Measurements from ENCODE around the gene TPI1. TPM values are rescaled to one million over a fixed set of nuclear protein-coding genes. Genes with fewer than 3 reads are reported as not detected.

TPI1 gene
- total and polyA plus RNA-seq, 10 donors, result 218 to 471 (median 294) TPM

DNA sequence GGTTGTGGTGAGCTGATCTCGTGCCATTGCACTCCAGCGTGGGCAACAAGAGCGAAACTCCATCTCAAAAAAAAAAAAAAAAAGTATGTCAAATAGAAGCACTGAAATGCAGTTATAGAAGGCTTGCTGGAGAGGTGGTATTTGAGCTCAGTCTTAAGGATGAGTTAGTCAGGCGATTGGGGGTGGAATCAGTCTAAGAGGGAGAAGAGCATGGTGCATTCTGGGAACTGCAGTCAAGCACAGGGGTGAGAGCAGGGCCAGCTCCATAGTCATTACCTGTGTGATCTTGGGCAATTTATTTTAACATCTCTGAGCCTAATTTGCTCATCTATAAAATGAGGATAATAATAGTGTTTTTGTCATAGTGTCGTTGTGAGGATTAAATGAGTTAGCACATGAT is 32.5 kb upstream of the TPI1 start:
- Histone ChIP-seq H3K27me3 (replicated peaks in 1 of 7) (peaks cover 0 to 7% (median 3%) of the 10 kb centered on the region in 7 donors), H3K36me3 (peaks cover 0 to 13% (median 0%) of the 10 kb centered on the region in 6 donors), H3K4me3 (no peak overlapping the region), H3K27ac (no peak overlapping the region), H3K4me1 (peaks cover 0 to 43% (median 23%) of the 10 kb centered on the region in 6 donors), H3K9me3 (no peaks in the 10 kb centered on the region)
- DNase-seq, result no peak
- intact Hi-C loops (cut with DNase I; ENCODE audit: low total_unique reads), result no loop called here
- TF ChIP-seq POLR2A (IDR thresholded peaks at IDR 0.05) (no peak), POLR2AphosphoS5 (IDR thresholded peaks at IDR 0.05) (no peak)
- TF ChIP-seq, protein P1, sequence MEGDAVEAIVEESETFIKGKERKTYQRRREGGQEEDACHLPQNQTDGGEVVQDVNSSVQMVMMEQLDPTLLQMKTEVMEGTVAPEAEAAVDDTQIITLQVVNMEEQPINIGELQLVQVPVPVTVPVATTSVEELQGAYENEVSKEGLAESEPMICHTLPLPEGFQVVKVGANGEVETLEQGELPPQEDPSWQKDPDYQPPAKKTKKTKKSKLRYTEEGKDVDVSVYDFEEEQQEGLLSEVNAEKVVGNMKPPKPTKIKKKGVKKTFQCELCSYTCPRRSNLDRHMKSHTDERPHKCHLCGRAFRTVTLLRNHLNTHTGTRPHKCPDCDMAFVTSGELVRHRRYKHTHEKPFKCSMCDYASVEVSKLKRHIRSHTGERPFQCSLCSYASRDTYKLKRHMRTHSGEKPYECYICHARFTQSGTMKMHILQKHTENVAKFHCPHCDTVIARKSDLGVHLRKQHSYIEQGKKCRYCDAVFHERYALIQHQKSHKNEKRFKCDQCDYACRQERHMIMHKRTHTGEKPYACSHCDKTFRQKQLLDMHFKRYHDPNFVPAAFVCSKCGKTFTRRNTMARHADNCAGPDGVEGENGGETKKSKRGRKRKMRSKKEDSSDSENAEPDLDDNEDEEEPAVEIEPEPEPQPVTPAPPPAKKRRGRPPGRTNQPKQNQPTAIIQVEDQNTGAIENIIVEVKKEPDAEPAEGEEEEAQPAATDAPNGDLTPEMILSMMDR (IDR thresholded peaks at IDR 0.05 in 8 of 11, conservative IDR thresholded peaks at IDR 0.05 in 3 of 11), result no peak
- 71 to 97% (median 80%) methylated on average over 5 of the region's 5 CpGs for WGBS, 5 donors

DNA sequence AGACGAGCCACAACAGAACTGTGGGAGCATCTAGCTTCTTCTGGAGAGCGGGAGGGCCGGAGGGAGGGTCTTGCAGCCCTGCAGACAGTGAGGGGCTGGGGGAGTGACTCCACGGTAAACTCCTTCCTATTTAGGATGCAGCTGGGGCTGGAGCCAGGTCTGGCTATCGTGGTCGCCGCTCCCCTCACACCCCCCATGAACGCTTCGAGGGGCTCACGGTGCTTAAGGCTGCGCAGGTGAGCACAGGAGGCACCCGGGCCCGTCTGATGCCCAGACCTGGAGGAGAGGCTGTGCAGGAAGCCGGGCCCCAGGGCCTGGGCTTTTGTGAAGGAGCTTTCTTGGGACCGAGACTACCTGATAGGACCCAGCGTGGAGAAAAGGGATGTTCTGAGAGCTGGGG is 30.5 kb upstream of the TPI1 start:
- Histone ChIP-seq H3K4me3 (no peak overlapping the region), H3K4me1 (peaks cover 0 to 29% (median 10%) of the 10 kb centered on the region in 6 donors), H3K36me3 (peaks cover 0 to 13% (median 0%) of the 10 kb centered on the region in 6 donors), H3K9me3 (no peaks in the 10 kb centered on the region), H3K27me3 (replicated peaks in 1 of 7) (no peaks in the 10 kb centered on the region), H3K27ac (no peak overlapping the region)
- intact Hi-C loops (cut with DNase I; ENCODE audit: low total_unique reads), result no loop called here
- no peak for DNase-seq
- 85 to 95% (median 89%) methylated on average over 10 to 16 of the region's 16 CpGs for WGBS, 5 donors
- TF ChIP-seq, protein P1 (IDR thresholded peaks at IDR 0.05 in 8 of 11, conservative IDR thresholded peaks at IDR 0.05 in 3 of 11), result no peak
- TF ChIP-seq POLR2AphosphoS5 (IDR thresholded peaks at IDR 0.05), result no peak
- TF ChIP-seq POLR2A (IDR thresholded peaks at IDR 0.05), result no peak

DNA sequence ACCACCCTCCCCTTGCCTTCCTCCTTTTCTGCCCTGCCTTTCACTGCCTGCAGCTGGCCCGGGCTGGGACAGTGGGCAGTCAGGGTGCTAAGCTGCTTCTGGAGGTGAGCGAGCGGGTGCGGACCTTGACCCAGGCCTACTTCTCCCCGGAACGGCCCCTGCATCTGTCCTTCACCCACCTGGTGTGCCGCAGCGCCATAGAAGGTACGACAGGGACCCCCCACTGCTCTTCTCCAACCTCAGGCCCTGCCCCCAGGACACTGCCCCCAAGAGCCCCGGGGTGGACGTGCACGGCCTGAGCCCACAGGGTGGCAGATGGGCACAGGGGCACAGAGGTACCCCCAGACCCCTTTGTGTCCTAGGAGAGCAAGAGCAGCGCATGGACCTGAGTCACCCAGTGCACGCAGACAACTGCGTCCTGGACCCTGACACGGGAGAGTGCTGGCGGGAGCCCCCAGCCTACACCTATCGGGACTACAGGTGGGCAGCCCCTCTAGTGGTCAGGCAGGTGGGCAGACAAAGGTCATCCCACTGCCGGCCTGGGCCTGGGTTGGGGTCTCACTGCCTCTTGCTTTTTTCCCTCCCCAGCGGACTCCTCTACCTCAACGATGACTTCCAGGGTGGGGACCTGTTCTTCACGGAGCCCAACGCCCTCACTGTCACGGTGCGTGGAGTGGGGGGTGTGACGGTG is 29.8 kb upstream of the TPI1 start:
- TF ChIP-seq, protein P1 (IDR thresholded peaks at IDR 0.05 in 8 of 11, conservative IDR thresholded peaks at IDR 0.05 in 3 of 11), result no peak
- TF ChIP-seq POLR2A (IDR thresholded peaks at IDR 0.05) (no peak), POLR2AphosphoS5 (IDR thresholded peaks at IDR 0.05) (no peak)
- Histone ChIP-seq H3K9me3 (no peaks in the 10 kb centered on the region), H3K27me3 (replicated peaks in 1 of 7) (no peaks in the 10 kb centered on the region), H3K36me3 (peaks cover 0 to 13% (median 0%) of the 10 kb centered on the region in 6 donors), H3K27ac (no peak overlapping the region), H3K4me3 (no peak overlapping the region), H3K4me1 (peaks cover 0 to 23% (median 7%) of the 10 kb centered on the region in 6 donors)
- WGBS, 5 donors, result 87 to 96% (median 92%) methylated on average over 24 to 26 of the region's 26 CpGs
- intact Hi-C loops (cut with DNase I; ENCODE audit: low total_unique reads), result no loop called here
- DNase-seq, result no peak

DNA sequence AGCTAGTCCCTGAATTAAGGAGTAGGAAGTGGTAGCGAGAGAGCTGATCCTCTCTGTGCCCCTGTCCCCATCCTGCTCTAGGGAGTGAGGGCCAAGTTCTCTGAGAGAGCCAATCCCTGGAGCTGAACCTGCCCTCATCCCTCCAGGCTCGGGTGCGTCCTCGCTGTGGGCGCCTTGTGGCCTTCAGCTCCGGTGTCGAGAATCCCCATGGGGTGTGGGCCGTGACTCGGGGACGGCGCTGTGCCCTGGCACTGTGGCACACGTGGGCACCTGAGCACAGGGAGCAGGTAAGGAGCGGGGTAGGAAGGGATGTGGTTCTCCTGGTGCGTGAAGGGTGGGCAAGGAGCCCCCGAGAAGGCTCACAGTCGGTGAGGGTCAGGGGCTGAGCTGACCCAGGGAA is 28.5 kb upstream of the TPI1 start:
- no peak overlapping the region for H3K4me3 ChIP-seq
- intact Hi-C loops (cut with DNase I; ENCODE audit: low total_unique reads), result no loop called here
- peaks cover 0 to 11% (median 0%) of the 10 kb centered on the region in 6 donors for H3K36me3 ChIP-seq
- H3K4me1 ChIP-seq, result peaks cover 0 to 22% (median 7%) of the 10 kb centered on the region in 6 donors
- 84 to 95% (median 92%) methylated on average over 10 to 16 of the region's 16 CpGs for WGBS, 5 donors
- peaks cover 0 to 7% (median 0%) of the 10 kb centered on the region in 7 donors for H3K27me3 ChIP-seq (replicated peaks in 1 of 7)
- TF ChIP-seq, protein P1 (IDR thresholded peaks at IDR 0.05 in 8 of 11, conservative IDR thresholded peaks at IDR 0.05 in 3 of 11), result no peak
- no peak overlapping the region for H3K27ac ChIP-seq
- no peak for DNase-seq
- no peaks in the 10 kb centered on the region for H3K9me3 ChIP-seq
